GM21526 (cell line): ENCODE data around the gene WWOX.
"Not testable (repeated sequence)": the region's sequence is repeated elsewhere in the genome, so short reads cannot be mapped to it uniquely, and the experiment has no call there.

Source experiments
- ATAC-seq: cut with Tn5 transposase; IDR thresholded peaks from one replicate; pipeline ENCODE4 v1.9.1; 2021; ENCODE audit warnings: moderate library complexity; ENCODE audit not compliant: unreplicated experiment, low FRiP score

Gene WWOX

GRCh38 chr16:78583441-78583840 lies 484.0 kb downstream of the WWOX start:
- no peak for ATAC-seq

GRCh38 chr16:78584213-78584860 lies 484.9 kb downstream of the WWOX start:
- ATAC-seq: no peak

GRCh38 chr16:78584991-78585390 lies 485.5 kb downstream of the WWOX start:
- ATAC-seq: no peak

GRCh38 chr16:78589331-78589730 lies 489.9 kb downstream of the WWOX start:
- no peak for ATAC-seq

- no peak for ATAC-seq
These were observed 492.2 kb downstream of the WWOX start for GRCh38 chr16:78591682-78592103.

GRCh38 chr16:78592111-78592510 lies 492.7 kb downstream of the WWOX start:
- no peak for ATAC-seq

- no peak for ATAC-seq
These were observed 493.9 kb downstream of the WWOX start for GRCh38 chr16:78593352-78593751.

GRCh38 chr16:78594191-78594590 lies 494.7 kb downstream of the WWOX start:
- no peak for ATAC-seq

- no peak for ATAC-seq
These were observed 497.0 kb downstream of the WWOX start for GRCh38 chr16:78596348-78596995.

- ATAC-seq: no peak
These were observed 497.6 kb downstream of the WWOX start for GRCh38 chr16:78596996-78597422.

- no peak for ATAC-seq
These were observed 498.5 kb downstream of the WWOX start for GRCh38 chr16:78597809-78598570.

GRCh38 chr16:78599271-78599670 lies 499.8 kb downstream of the WWOX start:
- no peak for ATAC-seq

GRCh38 chr16:78604423-78605062 lies 505.1 kb downstream of the WWOX start:
- not testable (repeated sequence) for ATAC-seq

GRCh38 chr16:78605548-78606101 lies 506.2 kb downstream of the WWOX start:
- no peak for ATAC-seq

- ATAC-seq: no peak
These were observed 507.1 kb downstream of the WWOX start for GRCh38 chr16:78606545-78606944.

GRCh38 chr16:78607022-78607421 lies 507.6 kb downstream of the WWOX start:
- no peak for ATAC-seq

GRCh38 chr16:78607465-78607864 lies 508.0 kb downstream of the WWOX start:
- no peak for ATAC-seq

- no peak for ATAC-seq
These were observed 508.9 kb downstream of the WWOX start for GRCh38 chr16:78608305-78608776.

GRCh38 chr16:78609402-78610274 lies 510.2 kb downstream of the WWOX start:
- ATAC-seq: no peak

- no peak for ATAC-seq
These were observed 511.9 kb downstream of the WWOX start for GRCh38 chr16:78611318-78611717.
